Esophagus squamous epithelium (tissue), 5 donors: Measurements from ENCODE around the gene NAP1L5. TPM values are rescaled to one million over a fixed set of nuclear protein-coding genes. Genes with fewer than 3 reads are reported as not detected.

Source experiments
- DNase-seq: peaks from one replicate; lab custom pipeline; 2025; lab: John Stamatoyannopoulos, UW
- H3K27ac ChIP-seq, 4 donors: fragments of 200-600 bp; sonication (generic); one replicate each; pipeline ENCODE4 v1.5.1; 2016 to 2019; ENCODE audit warnings: mild to moderate bottlenecking in 1 of 4
- H3K27me3 ChIP-seq, 4 donors: fragments of 200-600 bp; sonication (generic); 1 replicate in 3 of 4; 2 replicates in 1 of 4; pipeline versions ENCODE4 v1.5.1 to v1.6.0; 2017 to 2021; ENCODE audit warnings: antibody characterized with exemption in 1 of 4
- H3K36me3 ChIP-seq, 3 donors: fragments of 200-600 bp; sonication (generic); one replicate each; pipeline ENCODE4 v1.5.1; 2016 to 2019
- H3K4me1 ChIP-seq, 3 donors: fragments of 200-600 bp; sonication (generic); one replicate each; pipeline ENCODE4 v1.5.1; 2017 to 2019
- H3K4me3 ChIP-seq, 4 donors: fragments of 200-600 bp; sonication (generic); 1 replicate in 3 of 4; 2 replicates in 1 of 4; pipeline ENCODE4 v1.5.1; 2016 to 2019; ENCODE audit warnings: mild to moderate bottlenecking in 2 of 4, moderate library complexity in 1 of 4
- H3K9me3 ChIP-seq, 3 donors: fragments of 200-600 bp; sonication (generic); one replicate each; pipeline ENCODE4 v1.5.1; 2016 to 2019
- CTCF ChIP-seq, 6 experiments: fragments of 450-650 bp in 4 of 6; fragments of 200-600 bp in 2 of 6; sonication (generic) in 2 of 6; IDR thresholded peaks; one replicate each; pipeline ENCODE4 v1.5.1; 2016 to 2019; ENCODE audit warnings: antibody characterized with exemption in 6 of 6, mild to moderate bottlenecking in 4 of 6, moderate library complexity in 4 of 6
- POLR2A ChIP-seq, 4 donors: fragments of 450-650 bp; IDR thresholded peaks; one replicate each; pipeline ENCODE4 v1.6.1; 2017; ENCODE audit warnings: antibody characterized with exemption in 4 of 4, mild to moderate bottlenecking in 4 of 4, moderate library complexity in 3 of 4
- WGBS, 2 donors: methylation state at CpG; one replicate each; pipeline ENCODE4 v1.1.5; 2018; 5-methylcytosine and 5-hydroxymethylcytosine counted together
- intact Hi-C: fragments of 100-400 bp; cut with DNase I; formaldehyde crosslinking; loops from one replicate; pipeline ENCODE4 v1.15.0; 2022
- total RNA-seq, 4 donors: library from RNA; depleted of rRNA; stranded (reverse); fragments of >200 nt; gene quantifications; one replicate each; pipeline ENCODE4 v1.1.0, GENCODE V29; 2016
- donor health status: DM: yes; HTN: yes; CAD: no.

Gene NAP1L5
- total RNA-seq, 4 donors from 2014 or later, result 0.42 to 3.1 (median 1.8) TPM

- no peak for DNase-seq
- H3K27ac ChIP-seq, result peak overlapping the region in 2 of 4 donors; percentile 81 to 83
Observed at GRCh38 chr4:88696630-88697029, 999 bp downstream of the NAP1L5 start.

GRCh38 chr4:88693792-88694191 is 3.8 kb downstream of the NAP1L5 start:
- no peak for TF ChIP-seq POLR2A (IDR thresholded peaks at IDR 0.05)
- TF ChIP-seq CTCF (IDR thresholded peaks at IDR 0.05), result no peak
- Histone ChIP-seq H3K36me3 (peaks cover 0 to 72% (median 0%) of the 10 kb centered on the region in 3 donors), H3K4me1 (peaks cover 0 to 9% (median 0%) of the 10 kb centered on the region in 3 donors), H3K27me3 (no peaks in the 10 kb centered on the region), H3K27ac (peak overlapping the region in 1 of 4 donors; percentile 2), H3K4me3 (no peak overlapping the region), H3K9me3 (no peaks in the 10 kb centered on the region)
- intact Hi-C loops, result no loop called here
- no peak for DNase-seq
- 64 to 66% methylated on average over 3 of the region's 3 CpGs for WGBS, 2 donors

More at GRCh38 chr4:88696630-88697029, 999 bp downstream of the NAP1L5 start:
- Histone ChIP-seq H3K4me3 (peak overlapping the region; percentile 43 to 67 (median 62)), H3K9me3 (no peaks in the 10 kb centered on the region), H3K4me1 (peaks cover 0 to 9% (median 0%) of the 10 kb centered on the region in 3 donors), H3K27me3 (no peaks in the 10 kb centered on the region), H3K36me3 (peaks cover 0 to 49% (median 0%) of the 10 kb centered on the region in 3 donors)
- 50 to 59% methylated on average over 7 of the region's 7 CpGs for WGBS, 2 donors
- intact Hi-C loops, result no loop called here
- TF ChIP-seq POLR2A (IDR thresholded peaks at IDR 0.05) (no peak), CTCF (IDR thresholded peaks at IDR 0.05) (no peak)

GRCh38 chr4:88690355-88690754 is 7.3 kb downstream of the NAP1L5 start:
- intact Hi-C loops, result no loop called here
- H3K9me3 ChIP-seq, result no peaks in the 10 kb centered on the region
- no peak for DNase-seq
- H3K4me1 ChIP-seq, result no peaks in the 10 kb centered on the region
- H3K27ac ChIP-seq, result no peak overlapping the region
- TF ChIP-seq CTCF (IDR thresholded peaks at IDR 0.05), result no peak
- TF ChIP-seq POLR2A (IDR thresholded peaks at IDR 0.05), result no peak
- H3K36me3 ChIP-seq, result peaks cover 0 to 77% (median 4%) of the 10 kb centered on the region in 3 donors
- 89 to 97% methylated on average over 3 of the region's 3 CpGs for WGBS, 2 donors
- no peaks in the 10 kb centered on the region for H3K27me3 ChIP-seq
- H3K4me3 ChIP-seq, result no peak overlapping the region

- H3K27ac ChIP-seq, result no peak overlapping the region
- intact Hi-C loops, result no loop called here
- WGBS, 2 donors, result 88 to 100% methylated on average over 5 of the region's 5 CpGs
- H3K4me1 ChIP-seq, result no peaks in the 10 kb centered on the region
- H3K4me3 ChIP-seq, result no peak overlapping the region
- H3K9me3 ChIP-seq, result no peaks in the 10 kb centered on the region
- no peaks in the 10 kb centered on the region for H3K27me3 ChIP-seq
- DNase-seq, result no peak
- TF ChIP-seq CTCF (IDR thresholded peaks at IDR 0.05) (no peak), POLR2A (IDR thresholded peaks at IDR 0.05) (no peak)
- H3K36me3 ChIP-seq, result peaks cover 5 to 91% (median 12%) of the 10 kb centered on the region in 3 donors
Observed at GRCh38 chr4:88681209-88681608, 16.4 kb downstream of the NAP1L5 start.

GRCh38 chr4:88675543-88675942 is 22.1 kb downstream of the NAP1L5 start:
- peaks cover 4 to 71% (median 12%) of the 10 kb centered on the region in 3 donors for H3K36me3 ChIP-seq
- 87 to 88% methylated on average over 2 of the region's 2 CpGs for WGBS, 2 donors

More at GRCh38 chr4:88675543-88675942, 22.1 kb downstream of the NAP1L5 start:
- DNase-seq, result no peak
- no peaks in the 10 kb centered on the region for H3K4me1 ChIP-seq
- H3K27ac ChIP-seq, result no peak overlapping the region
- intact Hi-C loops, result no loop called here
- TF ChIP-seq POLR2A (IDR thresholded peaks at IDR 0.05), result no peak
- TF ChIP-seq CTCF (IDR thresholded peaks at IDR 0.05), result no peak
- H3K9me3 ChIP-seq, result no peaks in the 10 kb centered on the region
- H3K27me3 ChIP-seq, result no peaks in the 10 kb centered on the region
- H3K4me3 ChIP-seq, result no peak overlapping the region
